ENCODE results near the gene RSU1.
"Not testable (repeated sequence)": the region's sequence is repeated elsewhere in the genome, so short reads cannot be mapped to it uniquely, and the experiment has no call there.

Gene RSU1

GRCh38 chr10:16827474-16827873 is 10.2 kb upstream of the RSU1 start:
- not testable (repeated sequence) for FAIRE-seq; DNase-seq (ENCODE audit: extremely low spot score, insufficient read length, low read depth)

- FAIRE-seq (no peak), DNase-seq (ENCODE audit: extremely low spot score, insufficient read length, low read depth) (no peak)
Measured at GRCh38 chr10:16822726-16823360, 5.6 kb upstream of the RSU1 start.

GRCh38 chr10:16822027-16822426 is 4.8 kb upstream of the RSU1 start:
- FAIRE-seq (no peak), DNase-seq (ENCODE audit: extremely low spot score, insufficient read length, low read depth) (no peak)

- FAIRE-seq (no peak), DNase-seq (ENCODE audit: extremely low spot score, insufficient read length, low read depth) (no peak)
Measured at GRCh38 chr10:16820421-16820820, 3.2 kb upstream of the RSU1 start.

GRCh38 chr10:16820018-16820417 is 2.8 kb upstream of the RSU1 start:
- DNase-seq (ENCODE audit: extremely low spot score, insufficient read length, low read depth) (no peak), FAIRE-seq (no peak)

GRCh38 chr10:16819436-16819835 is 2.2 kb upstream of the RSU1 start:
- no peak for FAIRE-seq
- DNase-seq (ENCODE audit: extremely low spot score, insufficient read length, low read depth): no peak

GRCh38 chr10:16819026-16819425 is 1.8 kb upstream of the RSU1 start:
- DNase-seq (ENCODE audit: extremely low spot score, insufficient read length, low read depth) (no peak), FAIRE-seq (no peak)

- DNase-seq (ENCODE audit: extremely low spot score, insufficient read length, low read depth): no peak
- no peak for FAIRE-seq
Measured at GRCh38 chr10:16816830-16817124, 447 bp downstream of the RSU1 start.

GRCh38 chr10:16816171-16816570 is 1.1 kb downstream of the RSU1 start:
- no peak for DNase-seq (ENCODE audit: extremely low spot score, insufficient read length, low read depth)
- no peak for FAIRE-seq

- DNase-seq (ENCODE audit: extremely low spot score, insufficient read length, low read depth) (no peak), FAIRE-seq (no peak)
Measured at GRCh38 chr10:16814012-16814411, 3.2 kb downstream of the RSU1 start.

- FAIRE-seq (no peak), DNase-seq (ENCODE audit: extremely low spot score, insufficient read length, low read depth) (no peak)
Measured at GRCh38 chr10:16812676-16813075, 4.5 kb downstream of the RSU1 start.

GRCh38 chr10:16811765-16812164 is 5.5 kb downstream of the RSU1 start:
- DNase-seq (ENCODE audit: extremely low spot score, insufficient read length, low read depth) (no peak), FAIRE-seq (no peak)

GRCh38 chr10:16811292-16811691 is 5.9 kb downstream of the RSU1 start:
- FAIRE-seq: no peak

GRCh38 chr10:16809074-16809718 is 8.0 kb downstream of the RSU1 start:
- FAIRE-seq: peak; percentile 47
- peak; percentile 29 for DNase-seq (ENCODE audit: extremely low spot score, insufficient read length, low read depth)

More at GRCh38 chr10:16811292-16811691, 5.9 kb downstream of the RSU1 start:
- DNase-seq (ENCODE audit: extremely low spot score, insufficient read length, low read depth): no peak

- FAIRE-seq: no peak
- DNase-seq (ENCODE audit: extremely low spot score, insufficient read length, low read depth): no peak
Measured at GRCh38 chr10:16804123-16804522, 13.1 kb downstream of the RSU1 start.

- no peak for DNase-seq (ENCODE audit: extremely low spot score, insufficient read length, low read depth)
- no peak for FAIRE-seq
Measured at GRCh38 chr10:16803464-16803863, 13.8 kb downstream of the RSU1 start.

GRCh38 chr10:16799621-16800020 is 17.6 kb downstream of the RSU1 start:
- no peak for DNase-seq (ENCODE audit: extremely low spot score, insufficient read length, low read depth)
- peak; percentile 68 for FAIRE-seq

- DNase-seq (ENCODE audit: extremely low spot score, insufficient read length, low read depth) (no peak), FAIRE-seq (no peak)
Measured at GRCh38 chr10:16798571-16798970, 18.7 kb downstream of the RSU1 start.

GRCh38 chr10:16795410-16796073 is 21.7 kb downstream of the RSU1 start:
- DNase-seq (ENCODE audit: extremely low spot score, insufficient read length, low read depth) (no peak), FAIRE-seq (no peak)

- FAIRE-seq (no peak), DNase-seq (ENCODE audit: extremely low spot score, insufficient read length, low read depth) (no peak)
Measured at GRCh38 chr10:16794005-16794404, 23.2 kb downstream of the RSU1 start.

GRCh38 chr10:16792675-16793074 is 24.5 kb downstream of the RSU1 start:
- no peak for FAIRE-seq
- no peak for DNase-seq (ENCODE audit: extremely low spot score, insufficient read length, low read depth)

- DNase-seq (ENCODE audit: extremely low spot score, insufficient read length, low read depth) (no peak), FAIRE-seq (no peak)
Measured at GRCh38 chr10:16789765-16790164, 27.5 kb downstream of the RSU1 start.
